BJ (cell line): ENCODE data around the gene ATG2A. TPM values are rescaled to one million over a fixed set of nuclear protein-coding genes. Genes with fewer than 3 reads are reported as not detected.

ENCODE experiments used
- CTCF ChIA-PET: fragments of 350-600 bp; formaldehyde crosslinking; extraction: SDS; loops from one replicate; lab custom pipeline; 2021; ENCODE audit warnings: antibody characterized with exemption, inconsistent platforms; lab: Yijun Ruan, JAX
- POLR2A ChIA-PET: fragments of 300-600 bp; sonication (Branson Sonifier 250); formaldehyde crosslinking; extraction: SDS; loops from one replicate; lab custom pipeline; 2021; ENCODE audit warnings: antibody characterized with exemption; lab: Charles Lee
- DNase-seq: peaks from one replicate; pipeline ENCODE4 v3.0.0-alpha.2; 2011; ENCODE audit warnings: low read depth
- H3K27me3 ChIP-seq: 2 replicates; pipeline ENCODE4 v1.6.0; 2011; ENCODE audit warnings: low read length; ENCODE audit not compliant: control insufficient read depth, insufficient read depth
- H3K36me3 ChIP-seq: 2 replicates; pipeline ENCODE4 v1.5.1; 2011; ENCODE audit warnings: low read length; ENCODE audit not compliant: control insufficient read depth, insufficient read depth
- H3K4me3 ChIP-seq: 2 replicates; pipeline ENCODE4 v1.5.1; 2011; ENCODE audit warnings: low read depth, mild to moderate bottlenecking, control low read depth, low read length
- polyA plus RNA-seq: library from polyadenylated mRNA; depleted of rRNA; stranded (reverse); fragments of >200 nt; gene quantifications from 2 replicates; pipeline ENCODE4 v1.2.3, GENCODE V29; 2011
- TF ChIP-seq, protein P1 (sequence below): IDR thresholded peaks from 2 replicates; pipeline ENCODE4 v1.5.1; 2011; ENCODE audit warnings: low read depth, mild to moderate bottlenecking, control low read depth, inconsistent platforms, low read length, moderate library complexity; ENCODE audit not compliant: insufficient read depth

Gene ATG2A
- polyA plus RNA-seq, 1 experiment: 7.0 TPM

DNA sequence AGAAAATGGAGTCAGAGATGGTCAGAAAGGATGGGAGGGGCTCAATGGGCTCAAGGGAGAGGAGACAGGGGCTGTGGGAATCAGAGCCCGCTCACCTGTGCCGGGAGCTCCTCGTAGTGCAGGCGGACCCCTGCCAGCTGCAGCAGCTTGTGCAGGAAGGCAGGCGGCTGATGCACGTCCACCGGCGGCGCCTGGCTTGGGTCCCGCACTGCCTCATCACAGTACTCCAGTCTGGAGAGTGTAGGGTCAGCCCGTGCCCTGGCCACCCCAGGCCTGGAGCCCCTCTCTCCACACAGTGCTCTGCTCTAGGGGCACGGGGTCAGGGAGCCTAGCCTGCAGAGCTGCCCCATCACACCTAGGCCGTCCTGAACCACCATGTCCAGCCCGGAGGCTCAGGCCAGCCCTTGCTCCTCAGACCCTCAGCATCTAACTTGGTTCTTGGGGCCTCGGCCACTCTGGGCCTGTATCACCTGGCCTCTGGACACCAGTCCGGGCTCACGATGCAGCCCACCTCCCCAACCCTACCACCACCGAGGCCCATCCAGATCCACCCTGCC is 3.8 kb downstream of the ATG2A start:
- ChIA-PET CTCF (interaction anchor here (0.9 to 1.5 kb wide), 2 partner anchors 20 to 36 kb away, joined by 3 to 5 read pairs; no protein-coding TSS in a partner anchor), POLR2A (no interaction called here)
- peaks cover 46% of the 10 kb centered on the region for H3K36me3 ChIP-seq
- H3K4me3 ChIP-seq: no peak overlapping the region
- TF ChIP-seq, protein P1, sequence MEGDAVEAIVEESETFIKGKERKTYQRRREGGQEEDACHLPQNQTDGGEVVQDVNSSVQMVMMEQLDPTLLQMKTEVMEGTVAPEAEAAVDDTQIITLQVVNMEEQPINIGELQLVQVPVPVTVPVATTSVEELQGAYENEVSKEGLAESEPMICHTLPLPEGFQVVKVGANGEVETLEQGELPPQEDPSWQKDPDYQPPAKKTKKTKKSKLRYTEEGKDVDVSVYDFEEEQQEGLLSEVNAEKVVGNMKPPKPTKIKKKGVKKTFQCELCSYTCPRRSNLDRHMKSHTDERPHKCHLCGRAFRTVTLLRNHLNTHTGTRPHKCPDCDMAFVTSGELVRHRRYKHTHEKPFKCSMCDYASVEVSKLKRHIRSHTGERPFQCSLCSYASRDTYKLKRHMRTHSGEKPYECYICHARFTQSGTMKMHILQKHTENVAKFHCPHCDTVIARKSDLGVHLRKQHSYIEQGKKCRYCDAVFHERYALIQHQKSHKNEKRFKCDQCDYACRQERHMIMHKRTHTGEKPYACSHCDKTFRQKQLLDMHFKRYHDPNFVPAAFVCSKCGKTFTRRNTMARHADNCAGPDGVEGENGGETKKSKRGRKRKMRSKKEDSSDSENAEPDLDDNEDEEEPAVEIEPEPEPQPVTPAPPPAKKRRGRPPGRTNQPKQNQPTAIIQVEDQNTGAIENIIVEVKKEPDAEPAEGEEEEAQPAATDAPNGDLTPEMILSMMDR: no peak
- DNase-seq: no peak
- no peaks in the 10 kb centered on the region for H3K27me3 ChIP-seq

DNA sequence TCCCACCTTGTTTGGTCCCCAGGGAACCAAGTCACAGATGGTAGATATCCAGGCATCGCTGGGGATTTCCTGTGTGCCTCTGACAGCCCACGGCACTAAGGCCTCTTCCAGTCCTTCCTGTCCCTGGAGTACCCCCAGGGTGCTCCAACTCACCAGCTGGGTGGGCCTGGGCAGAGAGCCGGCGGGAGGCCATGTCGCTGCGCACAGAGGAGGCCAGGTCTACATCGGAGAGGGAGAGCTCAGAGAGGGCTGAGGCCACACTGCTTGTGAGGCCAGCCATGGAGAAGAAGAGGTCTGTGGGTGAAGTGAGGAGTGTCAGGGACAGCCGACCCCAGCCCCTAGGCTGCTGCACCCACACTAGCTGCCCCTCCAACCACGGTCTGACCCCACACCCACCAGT is 5.3 kb downstream of the ATG2A start:
- H3K27me3 ChIP-seq: no peaks in the 10 kb centered on the region
- ChIA-PET CTCF (interaction anchor here (0.5 to 1.6 kb wide), 5 partner anchors 21 to 557 kb away, joined by 3 to 4 read pairs (median 3); no protein-coding TSS in a partner anchor), POLR2A (no interaction called here)
- H3K36me3 ChIP-seq: peaks cover 55% of the 10 kb centered on the region
- TF ChIP-seq, protein P1: no peak
- DNase-seq: no peak
- H3K4me3 ChIP-seq: no peak overlapping the region

DNA sequence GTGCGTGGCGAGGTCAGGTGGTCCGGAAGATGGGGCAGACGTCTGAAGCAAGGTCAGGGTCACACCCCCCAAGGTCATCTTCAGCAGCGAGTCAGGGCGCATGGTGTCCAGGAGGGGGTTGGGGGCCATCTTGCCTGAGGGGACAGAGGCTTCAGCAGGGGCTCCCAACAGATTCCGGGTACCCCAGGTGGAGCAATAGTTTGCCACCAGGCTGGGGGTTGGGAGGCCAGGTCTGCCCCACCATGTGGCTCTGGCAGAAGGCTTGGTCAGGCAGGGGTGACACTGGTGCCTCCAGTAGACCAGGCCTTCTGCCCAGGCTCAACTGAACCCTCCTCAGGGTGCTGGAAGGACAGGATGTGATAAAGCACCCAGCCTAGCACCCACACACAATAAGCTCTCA is 5.9 kb downstream of the ATG2A start:
- CTCF ChIA-PET: interaction anchor here (0.8 to 1.6 kb wide), 3 partner anchors 20 to 65 kb away, joined by 3 to 4 read pairs (median 3); no protein-coding TSS in a partner anchor
- TF ChIP-seq, protein P1: no peak
- no peak for DNase-seq
- Histone ChIP-seq H3K27me3 (no peaks in the 10 kb centered on the region), H3K4me3 (no peak overlapping the region), H3K36me3 (peaks cover 60% of the 10 kb centered on the region)
- POLR2A ChIA-PET: no interaction called here

DNA sequence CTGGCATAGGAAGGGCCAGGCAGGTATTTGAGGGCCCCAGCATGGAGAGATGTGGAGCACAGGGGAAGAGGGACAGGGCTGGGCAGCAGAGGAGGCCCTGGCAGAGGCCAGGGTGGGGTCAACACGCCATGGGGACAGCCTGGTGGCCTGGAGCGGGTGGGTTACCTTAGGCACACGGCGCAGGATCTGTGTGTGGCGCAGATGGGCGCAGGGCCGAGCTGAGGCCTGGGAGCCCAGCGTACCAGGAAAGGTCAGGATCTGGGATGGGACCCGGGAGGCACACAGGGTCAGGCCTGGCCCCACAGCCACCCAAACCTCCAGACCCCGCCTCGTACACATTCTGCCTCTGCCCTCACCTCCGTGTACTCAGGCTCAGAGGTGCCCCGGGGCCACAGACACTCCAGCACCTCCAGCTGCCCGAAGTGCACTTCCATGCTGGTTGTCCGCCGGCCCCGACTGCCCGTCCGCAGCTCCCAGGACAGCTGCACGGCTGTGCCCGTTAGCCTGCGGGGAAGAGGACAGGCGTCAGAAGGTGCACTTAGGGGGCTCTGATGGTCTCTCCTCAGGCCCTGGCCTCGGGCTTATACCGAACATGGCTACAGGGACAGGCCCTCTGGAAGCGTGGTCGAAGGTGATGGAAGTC is 6.4 kb downstream of the ATG2A start:
- Histone ChIP-seq H3K27me3 (no peaks in the 10 kb centered on the region), H3K36me3 (peaks cover 65% of the 10 kb centered on the region), H3K4me3 (no peak overlapping the region)
- ChIA-PET POLR2A (no interaction called here), CTCF (interaction anchor here (1.6 to 1.8 kb wide), 2 partner anchors 22 to 23 kb away, joined by 4 to 7 read pairs; no protein-coding TSS in a partner anchor)
- no peak for DNase-seq
- TF ChIP-seq, protein P1: no peak

DNA sequence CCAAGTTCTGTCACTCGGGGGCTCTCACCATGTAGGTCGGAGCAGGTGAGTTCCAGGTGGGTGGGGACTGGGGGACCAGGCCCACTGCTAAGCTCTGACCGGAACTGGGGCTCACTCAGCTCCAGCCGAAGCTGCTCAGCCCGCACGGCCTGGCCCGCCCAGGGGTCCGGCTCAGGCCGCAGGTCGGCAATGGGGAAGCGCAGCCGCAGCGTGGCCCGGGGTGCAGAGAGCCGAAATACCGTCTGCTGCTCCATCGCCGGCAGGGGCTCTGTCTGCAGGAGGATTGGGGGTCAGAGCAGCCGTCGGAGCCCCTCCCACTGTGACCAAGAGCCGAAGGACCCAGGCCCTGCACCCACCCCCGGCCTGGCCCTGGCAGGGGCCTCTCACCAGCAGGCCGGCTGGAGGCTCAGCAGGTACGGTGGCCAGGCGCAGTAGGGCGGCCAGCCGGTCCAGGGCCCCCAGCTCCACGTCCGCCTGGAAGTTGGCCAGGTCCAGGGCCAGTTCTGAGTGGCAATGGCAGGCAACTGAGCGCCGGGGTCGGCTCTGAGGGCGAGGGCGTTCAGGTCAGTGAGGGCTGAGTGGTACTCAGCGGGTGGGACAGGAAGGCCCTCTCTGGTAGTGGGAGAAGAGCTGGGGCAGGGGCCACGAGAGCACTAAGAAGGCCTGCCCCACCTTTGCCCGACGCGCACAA is 7.2 kb downstream of the ATG2A start:
- no peaks in the 10 kb centered on the region for H3K27me3 ChIP-seq
- CTCF ChIA-PET: interaction anchor here (0.8 to 1.8 kb wide), 2 partner anchors 15 to 22 kb away, joined by 3 to 7 read pairs; no protein-coding TSS in a partner anchor
- peaks cover 67% of the 10 kb centered on the region for H3K36me3 ChIP-seq
- TF ChIP-seq, protein P1: no peak
- POLR2A ChIA-PET: no interaction called here
- no peak overlapping the region for H3K4me3 ChIP-seq
- no peak for DNase-seq
